K562 (cell line): ENCODE results near the gene CLDN24. TPM values are rescaled to one million over a fixed set of nuclear protein-coding genes. Genes with fewer than 3 reads are reported as not detected.

Experiments used
- ATAC-seq: fragments of 200-7000 bp; cut with Tn5 transposase; 3 replicates; pipeline ENCODE4 v1.9.1; 2020; ENCODE audit warnings: moderate library complexity
- BruUV-seq: library from RNA; stranded (reverse); fragments of 400-500 nt; replicated peaks from 2 replicates; lab custom pipeline; 2021; lab: Mats Ljungman, UMichigan
- CTCF ChIA-PET: fragments of 300-600 bp; formaldehyde crosslinking; extraction: SDS; loops from one replicate; lab custom pipeline; 2021; ENCODE audit warnings: low intra/inter-chr PET ratio; lab: Yijun Ruan, JAX
- POLR2A ChIA-PET: fragments of 300-600, 350-650 bp; sonication (Branson Sonifier 250); formaldehyde crosslinking; extraction: SDS; loops from one replicate; lab custom pipeline; 2021; ENCODE audit warnings: antibody characterized with exemption, inconsistent platforms; lab: Yijun Ruan, JAX
- DNase-seq, 4 experiments: peaks; one replicate each; pipeline versions ENCODE4 v3.0.0 to v3.0.0-alpha.2; 2011 to 2018; ENCODE audit warnings: low spot score in 3 of 4, mixed read lengths in 3 of 4; ENCODE audit errors: extremely low read depth in 1 of 4
- FAIRE-seq: peaks from 2 replicates; lab custom pipeline; 2011; peaks lifted over from hg19 to GRCh38; lab: Jason Lieb, UNC
- H2AFZ ChIP-seq: 2 replicates; pipeline ENCODE4 v1.6.0; 2011; ENCODE audit warnings: low read depth, low read length, control low read depth, inconsistent platforms
- H3K27ac ChIP-seq: fragments of 200-600 bp; 3 replicates; pipeline ENCODE4 v1.8.0; 2011; ENCODE audit warnings: low read depth, mild to moderate bottlenecking, control low read depth, inconsistent platforms, low read length, moderate library complexity, mixed read lengths; ENCODE audit errors: extremely low read depth
- H3K27me3 ChIP-seq, 2 experiments: fragments of 300-600 bp in 1 of 2; 2 replicates in 1 of 2; 3 replicates in 1 of 2; pipeline versions ENCODE4 v1.6.0 to v1.8.0; 2011; ENCODE audit warnings: inconsistent platforms in 2 of 2, low read length in 2 of 2, mild to moderate bottlenecking in 1 of 2, mixed read lengths in 1 of 2, moderate library complexity in 1 of 2; ENCODE audit not compliant: control insufficient read depth in 2 of 2, insufficient read depth in 2 of 2
- H3K36me3 ChIP-seq: fragments of 300-600 bp; 3 replicates; pipeline ENCODE4 v1.8.0; 2011; ENCODE audit warnings: mild to moderate bottlenecking, low read length, inconsistent platforms; ENCODE audit not compliant: control insufficient read depth, insufficient read depth
- H3K4me1 ChIP-seq, 2 experiments: fragments of 200-600 bp in 1 of 2; replicated peaks in 1 of 2; 2 replicates in 1 of 2; 3 replicates in 1 of 2; pipeline versions ENCODE4 v1.5.1 to v1.8.0; 2011; ENCODE audit warnings: inconsistent platforms in 2 of 2, low read length in 2 of 2, mild to moderate bottlenecking in 1 of 2, mixed read lengths in 1 of 2, moderate library complexity in 1 of 2; ENCODE audit not compliant: control insufficient read depth in 2 of 2, insufficient read depth in 2 of 2
- H3K4me2 ChIP-seq: 2 replicates; pipeline ENCODE4 v1.6.1; 2011; ENCODE audit warnings: low read length, control low read depth, inconsistent platforms, mixed read lengths; ENCODE audit not compliant: insufficient read depth
- H3K4me3 ChIP-seq: fragments of 200-600 bp; sonication (generic), shearing (Covaris generic); 2 replicates; pipeline ENCODE4 v1.5.1; 2016; ENCODE audit warnings: control low read depth, inconsistent platforms
- H3K79me2 ChIP-seq: fragments of 200-600 bp; 3 replicates; pipeline ENCODE4 v1.8.0; 2011; ENCODE audit warnings: low read length, inconsistent platforms; ENCODE audit not compliant: control insufficient read depth, insufficient read depth
- H3K9ac ChIP-seq, 2 experiments: 2 replicates each; pipeline versions ENCODE4 v1.6.0 to v1.6.1; 2011; ENCODE audit warnings: low read depth in 2 of 2, low read length in 2 of 2, control low read depth in 1 of 2, inconsistent platforms in 1 of 2, mild to moderate bottlenecking in 1 of 2, mixed read lengths in 1 of 2; ENCODE audit not compliant: insufficient read depth in 1 of 2
- H3K9me1 ChIP-seq: one replicate; pipeline ENCODE4 v1.6.0; 2011; ENCODE audit warnings: inconsistent platforms, mild to moderate bottlenecking, low read length, moderate library complexity; ENCODE audit not compliant: control insufficient read depth, insufficient read depth
- H3K9me3 ChIP-seq: replicated peaks from 2 replicates; pipeline ENCODE4 v1.5.1; 2011; ENCODE audit warnings: low read depth, low read length, inconsistent platforms; ENCODE audit not compliant: control insufficient read depth, insufficient read depth
- H4K20me1 ChIP-seq: replicated peaks from 2 replicates; pipeline ENCODE4 v1.6.1; 2011; ENCODE audit warnings: low read length, inconsistent platforms, mixed read lengths; ENCODE audit not compliant: control insufficient read depth, insufficient read depth
- ARID1B ChIP-seq: fragments of 450-650 bp; IDR thresholded peaks from 2 replicates; pipeline ENCODE4 v1.6.1; 2016; ENCODE audit warnings: antibody characterized with exemption, mild to moderate bottlenecking, inconsistent platforms
- CTBP1 ChIP-seq: fragments of 450-650 bp; IDR thresholded peaks from 2 replicates; pipeline ENCODE4 v1.6.1; 2016; ENCODE audit warnings: borderline replicate concordance
- MTA2 ChIP-seq: fragments of 450-650 bp; IDR thresholded peaks from 2 replicates; pipeline ENCODE4 v1.6.1; 2016; ENCODE audit warnings: low read depth
- NFRKB ChIP-seq: fragments of 450-650 bp; IDR thresholded peaks from 2 replicates; pipeline ENCODE4 v1.6.1; 2016; ENCODE audit warnings: low read depth
- TFAM ChIP-seq: fragments of 250-450 bp; sonication (Bioruptor Pico); conservative IDR thresholded peaks from 2 replicates; pipeline ENCODE4 v1.5.0; 2021; ENCODE audit warnings: mild to moderate bottlenecking, moderate library complexity
- ZNF444 ChIP-seq: fragments of 250-450 bp; sonication (Bioruptor Pico); IDR thresholded peaks from 2 replicates; pipeline ENCODE4 v1.4.0; 2020; ENCODE audit warnings: mild to moderate bottlenecking, moderate library complexity
- WGBS: fragments of 100-300 bp; shearing (Covaris generic); methylation state at CpG from one replicate; pipeline ENCODE4 v1.1.6; 2016; ENCODE audit warnings: low coverage, mixed read lengths; ENCODE audit not compliant: insufficient coverage; ENCODE audit errors: missing lambda C conversion rate; 5-methylcytosine and 5-hydroxymethylcytosine counted together
- in situ Hi-C: fragments of 300-500 bp; cut with MboI; formaldehyde crosslinking; loops from 4 replicates; pipeline ENCODE4 v1.15.0; 2018; ENCODE audit warnings: inconsistent platforms, mixed read lengths
- intact Hi-C: fragments of 100-400 bp; cut with micrococcal nuclease; formaldehyde crosslinking; loops from 2 replicates; pipeline ENCODE4 v1.14.2; 2022
- polyA plus RNA-seq, 8 experiments: library from polyadenylated mRNA; depleted of rRNA in 4 of 8; stranded (reverse) in 5 of 8; unstranded in 3 of 8; fragments of >200 nt; fragmentation: Nextera tagmentation in 2 of 8; fragmentation: Illumina TruSeq in 1 of 8; extraction: Ambion mirVana in 2 of 8; extraction: Trizol in 1 of 8; gene quantifications; 2 replicates each; pipeline versions ENCODE4 v1.2.1 to v1.2.3, GENCODE V29; 2011 to 2014; ENCODE audit warnings: inconsistent platforms in 1 of 8, missing spikeins in 1 of 8
- total RNA-seq, 7 experiments: library from RNA; depleted of rRNA in 6 of 7; stranded (reverse); fragments of >200 nt in 6 of 7; fragmentation: Illumina TruSeq in 2 of 7; extraction: Trizol in 2 of 7; gene quantifications; 2 replicates each; pipeline versions ENCODE4 v1.2.1 to v1.2.3, GENCODE V29; 2011 to 2021; ENCODE audit warnings: low replicate concordance in 1 of 7

Gene CLDN24
- total and polyA plus RNA-seq, 9 of the 15 experiments (the other 6 are each of a cell fraction or from before 2014, with no cell fraction given) = not detected

GRCh38 chr4:183352546-183352945 lies 30.3 kb upstream of the CLDN24 start:
- H3K4me3 ChIP-seq = no peak overlapping the region
- no peaks in the 10 kb centered on the region for H3K36me3 ChIP-seq
- no peak overlapping the region for H3K4me2 ChIP-seq
- no TSS peak for BruUV-seq
- peaks cover 20 to 27% of the 10 kb centered on the region in 2 experiments for H3K4me1 ChIP-seq
- no peaks in the 10 kb centered on the region for H3K9me1 ChIP-seq
- in situ Hi-C loops (no loop called here), intact Hi-C loops (loop anchor here (2.0 kb wide), 1 partner anchor 90 kb away; no protein-coding TSS in a partner anchor)
- H3K9me3 ChIP-seq = no peaks in the 10 kb centered on the region
- ATAC-seq (no peak), FAIRE-seq (no peak), DNase-seq (no peak)
- no peaks in the 10 kb centered on the region for H4K20me1 ChIP-seq
- no peak overlapping the region for H3K9ac ChIP-seq
- no peaks in the 10 kb centered on the region for H3K79me2 ChIP-seq
- H3K27ac ChIP-seq = no peak overlapping the region
- 55% methylated on average over 5 of the region's 5 CpGs for WGBS
- TF ChIP-seq MTA2 (no peak), ARID1B (no peak), TFAM (CRISPR knock-in tag) (no peak), ZNF444 (no peak)
- H3K27me3 ChIP-seq = no peaks in the 10 kb centered on the region
- CTCF ChIA-PET = no interaction called here
- 0 out of 2 replicates have a peak overlapping the region, but pooled peaks have one; percentile 38 for H2AFZ ChIP-seq
- POLR2A ChIA-PET = no interaction called here

- BruUV-seq = no TSS peak
Observed at GRCh38 chr4:183350317-183351071, 28.3 kb upstream of the CLDN24 start.

More at GRCh38 chr4:183350317-183351071, 28.3 kb upstream of the CLDN24 start:
- Histone ChIP-seq H3K27ac (no peak overlapping the region), H3K4me3 (no peak overlapping the region), H4K20me1 (no peaks in the 10 kb centered on the region), H3K9me1 (no peaks in the 10 kb centered on the region), H3K79me2 (no peaks in the 10 kb centered on the region), H2AFZ (no peak overlapping the region), H3K9me3 (no peaks in the 10 kb centered on the region), H3K9ac (no peak overlapping the region), H3K4me2 (no peak overlapping the region), H3K27me3 (no peaks in the 10 kb centered on the region), H3K36me3 (no peaks in the 10 kb centered on the region), H3K4me1 (peaks cover 10 to 27% of the 10 kb centered on the region in 2 experiments; a peak in 4 of 5 replicates)
- WGBS = 82% methylated on average over 15 of the region's 17 CpGs
- FAIRE-seq (no peak), DNase-seq (no peak), ATAC-seq (no peak)
- ChIA-PET POLR2A (no interaction called here), CTCF (no interaction called here)
- intact Hi-C loops (no loop called here), in situ Hi-C loops (no loop called here)
- peak; percentile 26; the same call in 1 of the 2 replicates for TF ChIP-seq NFRKB
- TF ChIP-seq CTBP1 = no peak
